ENCODE results near the gene SYT14.

The SYT14 gene

GRCh38 chr1:210003501-210003900 is 65.5 kb downstream of the SYT14 start:
- H3F3A ChIP-seq (ENCODE audit: insufficient read depth) = no peaks in the 10 kb centered on the region
- no peaks in the 10 kb centered on the region for H3K9me3 ChIP-seq (ENCODE audit: insufficient read depth, low read length)
- H3K9ac ChIP-seq (ENCODE audit: low read length) = no peak overlapping the region
- no peaks in the 10 kb centered on the region for H3K9me2 ChIP-seq (replicated peaks; ENCODE audit: insufficient read depth, low read length)
- no peak overlapping the region for H3K4me3 ChIP-seq (ENCODE audit: insufficient read depth, low read length, poor library complexity, severe bottlenecking)
- TF ChIP-seq, protein P1, sequence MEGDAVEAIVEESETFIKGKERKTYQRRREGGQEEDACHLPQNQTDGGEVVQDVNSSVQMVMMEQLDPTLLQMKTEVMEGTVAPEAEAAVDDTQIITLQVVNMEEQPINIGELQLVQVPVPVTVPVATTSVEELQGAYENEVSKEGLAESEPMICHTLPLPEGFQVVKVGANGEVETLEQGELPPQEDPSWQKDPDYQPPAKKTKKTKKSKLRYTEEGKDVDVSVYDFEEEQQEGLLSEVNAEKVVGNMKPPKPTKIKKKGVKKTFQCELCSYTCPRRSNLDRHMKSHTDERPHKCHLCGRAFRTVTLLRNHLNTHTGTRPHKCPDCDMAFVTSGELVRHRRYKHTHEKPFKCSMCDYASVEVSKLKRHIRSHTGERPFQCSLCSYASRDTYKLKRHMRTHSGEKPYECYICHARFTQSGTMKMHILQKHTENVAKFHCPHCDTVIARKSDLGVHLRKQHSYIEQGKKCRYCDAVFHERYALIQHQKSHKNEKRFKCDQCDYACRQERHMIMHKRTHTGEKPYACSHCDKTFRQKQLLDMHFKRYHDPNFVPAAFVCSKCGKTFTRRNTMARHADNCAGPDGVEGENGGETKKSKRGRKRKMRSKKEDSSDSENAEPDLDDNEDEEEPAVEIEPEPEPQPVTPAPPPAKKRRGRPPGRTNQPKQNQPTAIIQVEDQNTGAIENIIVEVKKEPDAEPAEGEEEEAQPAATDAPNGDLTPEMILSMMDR (IDR thresholded peaks at IDR 0.05; ENCODE audit: insufficient read depth, low read length, poor library complexity, severe bottlenecking) = no peak
- no peak overlapping the region for H3K27ac ChIP-seq (ENCODE audit: low read depth, low read length)
- no peaks in the 10 kb centered on the region for H4K20me1 ChIP-seq (ENCODE audit: low read depth, low read length)
- no peaks in the 10 kb centered on the region for H3K36me3 ChIP-seq (ENCODE audit: low read length)
- no peak overlapping the region for H2AFZ ChIP-seq (ENCODE audit: low read depth, low read length, severe bottlenecking)
- no peak overlapping the region for H3K4me2 ChIP-seq (ENCODE audit: low read depth, low read length, poor library complexity, severe bottlenecking)
- H3K79me2 ChIP-seq (ENCODE audit: insufficient read depth, low read length) = no peaks in the 10 kb centered on the region
- no peaks in the 10 kb centered on the region for H3K27me3 ChIP-seq (ENCODE audit: low read length)

DNA sequence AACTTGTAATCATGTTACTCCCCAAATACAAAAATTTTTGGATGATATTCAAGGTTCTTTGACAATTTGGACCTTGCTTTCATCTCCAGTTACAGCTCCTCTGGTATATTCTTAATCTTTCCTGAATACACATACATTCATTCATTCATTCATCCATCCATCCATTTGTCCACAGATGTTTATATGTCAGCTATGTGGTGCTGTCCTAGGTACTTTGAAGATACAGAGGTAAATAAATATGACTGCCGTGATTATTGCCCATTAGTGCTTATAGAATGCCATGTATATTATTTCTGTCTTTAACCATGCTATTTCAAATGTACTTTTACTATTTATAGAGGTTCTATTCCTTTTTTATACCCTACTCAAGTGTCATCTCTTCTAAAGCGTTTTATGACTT is 72.1 kb downstream of the SYT14 start:
- Histone ChIP-seq H3K9me2 (replicated peaks; ENCODE audit: insufficient read depth, low read length) (no peaks in the 10 kb centered on the region; the same call in 1 of the 2 replicates), H3K27ac (ENCODE audit: low read depth, low read length) (no peak overlapping the region), H4K20me1 (ENCODE audit: low read depth, low read length) (no peaks in the 10 kb centered on the region), H3K36me3 (ENCODE audit: low read length) (no peaks in the 10 kb centered on the region), H3F3A (ENCODE audit: insufficient read depth) (no peaks in the 10 kb centered on the region), H3K79me2 (ENCODE audit: insufficient read depth, low read length) (no peaks in the 10 kb centered on the region), H2AFZ (ENCODE audit: low read depth, low read length, severe bottlenecking) (no peak overlapping the region), H3K9ac (ENCODE audit: low read length) (no peak overlapping the region), H3K9me3 (ENCODE audit: insufficient read depth, low read length) (no peaks in the 10 kb centered on the region; the same call in 1 of the 2 replicates), H3K4me2 (ENCODE audit: low read depth, low read length, poor library complexity, severe bottlenecking) (no peak overlapping the region), H3K4me3 (ENCODE audit: insufficient read depth, low read length, poor library complexity, severe bottlenecking) (no peak overlapping the region), H3K27me3 (ENCODE audit: low read length) (no peaks in the 10 kb centered on the region)
- no peak for TF ChIP-seq EZH2phosphoT487 (conservative IDR thresholded peaks at IDR 0.05; ENCODE audit: low read length)
- TF ChIP-seq, protein P1 (IDR thresholded peaks at IDR 0.05; ENCODE audit: insufficient read depth, low read length, poor library complexity, severe bottlenecking) = no peak

- Histone ChIP-seq H3K9me3 (ENCODE audit: insufficient read depth, low read length) (no peaks in the 10 kb centered on the region), H3K4me2 (ENCODE audit: low read depth, low read length, poor library complexity, severe bottlenecking) (no peak overlapping the region), H2AFZ (ENCODE audit: low read depth, low read length, severe bottlenecking) (no peak overlapping the region), H3K9ac (ENCODE audit: low read length) (no peak overlapping the region), H3K27ac (ENCODE audit: low read depth, low read length) (no peak overlapping the region), H3K79me2 (ENCODE audit: insufficient read depth, low read length) (no peaks in the 10 kb centered on the region), H4K20me1 (ENCODE audit: low read depth, low read length) (no peaks in the 10 kb centered on the region), H3K9me2 (replicated peaks; ENCODE audit: insufficient read depth, low read length) (no peaks in the 10 kb centered on the region), H3K27me3 (ENCODE audit: low read length) (no peaks in the 10 kb centered on the region), H3K36me3 (ENCODE audit: low read length) (no peaks in the 10 kb centered on the region), H3F3A (ENCODE audit: insufficient read depth) (no peaks in the 10 kb centered on the region), H3K4me3 (ENCODE audit: insufficient read depth, low read length, poor library complexity, severe bottlenecking) (no peak overlapping the region)
- TF ChIP-seq, protein P1 (IDR thresholded peaks at IDR 0.05; ENCODE audit: insufficient read depth, low read length, poor library complexity, severe bottlenecking) = no peak
- TF ChIP-seq EZH2phosphoT487 (conservative IDR thresholded peaks at IDR 0.05; ENCODE audit: low read length) = no peak
These were observed 83.3 kb downstream of the SYT14 start for GRCh38 chr1:210021145-210021860.
